DND-41 (cell line): ENCODE data around the gene LDB1.

ENCODE experiments used
- ATAC-seq: fragments of 200-7000 bp; cut with Tn5 transposase; 3 replicates; pipeline ENCODE4 v1.9.1; 2021; ENCODE audit warnings: low read depth; ENCODE audit not compliant: insufficient read depth
- DNase-seq: peaks from one replicate; pipeline ENCODE4 v3.0.0-alpha.2; 2020
- H2AFZ ChIP-seq: 2 replicates; pipeline ENCODE4 v1.6.0; 2012; ENCODE audit warnings: low read depth, low read length
- H3K27ac ChIP-seq: 2 replicates; pipeline ENCODE4 v1.5.1; 2012; ENCODE audit warnings: low read length, inconsistent platforms
- H3K27me3 ChIP-seq: fragments of 200-600 bp; sonication (generic); 2 replicates; pipeline ENCODE4 v1.6.0; 2012; ENCODE audit warnings: low read length, mild to moderate bottlenecking, inconsistent platforms; ENCODE audit not compliant: insufficient read depth, poor library complexity
- H3K36me3 ChIP-seq: 2 replicates; pipeline ENCODE4 v1.5.1; 2012; ENCODE audit warnings: low read length, inconsistent platforms; ENCODE audit not compliant: insufficient read depth
- H3K4me1 ChIP-seq: 2 replicates; pipeline ENCODE4 v1.5.1; 2012; ENCODE audit warnings: mild to moderate bottlenecking, low read length; ENCODE audit not compliant: insufficient read depth
- H3K4me2 ChIP-seq: 2 replicates; pipeline ENCODE4 v1.6.0; 2012; ENCODE audit warnings: mild to moderate bottlenecking, moderate library complexity, low read length, inconsistent platforms; ENCODE audit not compliant: insufficient read depth
- H3K4me3 ChIP-seq, 2 experiments: fragments of 200-600 bp in 1 of 2; shearing (Covaris generic) in 1 of 2; 2 replicates each; pipeline ENCODE4 v1.5.1; 2012 to 2016; ENCODE audit warnings: inconsistent platforms in 2 of 2, low read length in 2 of 2, mild to moderate bottlenecking in 2 of 2, low read depth in 1 of 2, moderate library complexity in 1 of 2
- H3K79me2 ChIP-seq: 2 replicates; pipeline ENCODE4 v1.6.0; 2012; ENCODE audit warnings: low read length, inconsistent platforms; ENCODE audit not compliant: insufficient read depth
- H3K9ac ChIP-seq: 2 replicates; pipeline ENCODE4 v1.6.0; 2012; ENCODE audit warnings: low read depth, mild to moderate bottlenecking, inconsistent platforms, low read length, moderate library complexity
- H3K9me3 ChIP-seq: 2 replicates; pipeline ENCODE4 v1.5.1; 2012; ENCODE audit warnings: low read length, moderate library complexity, mild to moderate bottlenecking, inconsistent platforms; ENCODE audit not compliant: insufficient read depth, severe bottlenecking
- H4K20me1 ChIP-seq: 2 replicates; pipeline ENCODE4 v1.6.0; 2012; ENCODE audit warnings: low read length; ENCODE audit not compliant: insufficient read depth
- EZH2 ChIP-seq: IDR thresholded peaks from 3 replicates; pipeline ENCODE4 v1.6.1; 2012; ENCODE audit warnings: borderline replicate concordance, low read depth, mild to moderate bottlenecking, moderate library complexity, low read length, inconsistent platforms; ENCODE audit not compliant: severe bottlenecking
- TF ChIP-seq, protein P1 (sequence below): IDR thresholded peaks from 2 replicates; pipeline ENCODE4 v1.5.1; 2012; ENCODE audit warnings: borderline replicate concordance, low read length, moderate library complexity, mild to moderate bottlenecking; ENCODE audit not compliant: poor library complexity, severe bottlenecking; ENCODE audit errors: extremely low read depth

The LDB1 gene

DNA sequence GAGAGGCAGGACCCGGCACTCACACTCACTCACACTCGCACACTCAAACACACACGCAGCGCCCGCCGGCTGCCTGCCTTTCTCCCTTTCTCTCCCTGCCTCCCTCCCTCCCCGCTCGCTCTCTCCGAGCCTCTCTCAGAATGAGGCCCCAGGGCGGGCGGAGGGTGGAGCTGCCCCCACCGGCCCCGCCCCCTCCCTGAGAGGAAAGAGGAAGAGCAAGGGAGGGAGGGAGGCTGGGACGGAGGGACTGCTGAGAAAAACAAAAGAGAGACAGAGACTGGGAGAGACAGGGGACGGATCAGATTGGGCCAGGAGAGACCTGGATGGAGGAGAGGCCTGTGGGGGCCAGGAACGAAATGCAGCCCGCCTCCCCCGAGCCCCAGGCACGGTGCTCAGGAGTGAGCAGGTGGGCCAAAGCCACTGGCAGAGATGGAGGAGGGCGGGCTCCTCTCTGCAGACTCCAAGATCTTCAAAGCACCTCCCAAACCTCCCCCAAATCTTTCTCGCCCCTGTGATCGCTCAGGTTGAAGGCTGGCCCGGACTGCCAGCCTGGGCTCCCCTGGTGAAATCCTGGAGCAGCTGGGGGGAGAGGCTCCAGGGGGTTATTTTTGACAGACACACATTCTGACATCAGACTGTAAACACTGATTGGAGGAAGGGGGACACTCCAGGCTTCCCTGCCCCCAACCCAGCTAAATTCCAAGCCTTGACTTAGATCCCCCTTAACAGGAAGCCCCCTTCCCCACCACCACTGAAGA, 5.1 kb downstream of the LDB1 start:
- Histone ChIP-seq H3K79me2 (peaks cover 87% of the 10 kb centered on the region), H4K20me1 (peaks cover 30% of the 10 kb centered on the region), H3K27me3 (no peaks in the 10 kb centered on the region), H3K4me2 (peak overlapping the region; percentile 90), H2AFZ (peak overlapping the region; percentile 74), H3K4me3 (peak overlapping the region; percentile 41 to 85), H3K27ac (peak overlapping the region; percentile 84), H3K9ac (peak overlapping the region; percentile 89), H3K4me1 (peaks cover 68% of the 10 kb centered on the region), H3K36me3 (peaks cover 18% of the 10 kb centered on the region), H3K9me3 (no peaks in the 10 kb centered on the region)
- no peak for TF ChIP-seq EZH2
- TF ChIP-seq, protein P1, sequence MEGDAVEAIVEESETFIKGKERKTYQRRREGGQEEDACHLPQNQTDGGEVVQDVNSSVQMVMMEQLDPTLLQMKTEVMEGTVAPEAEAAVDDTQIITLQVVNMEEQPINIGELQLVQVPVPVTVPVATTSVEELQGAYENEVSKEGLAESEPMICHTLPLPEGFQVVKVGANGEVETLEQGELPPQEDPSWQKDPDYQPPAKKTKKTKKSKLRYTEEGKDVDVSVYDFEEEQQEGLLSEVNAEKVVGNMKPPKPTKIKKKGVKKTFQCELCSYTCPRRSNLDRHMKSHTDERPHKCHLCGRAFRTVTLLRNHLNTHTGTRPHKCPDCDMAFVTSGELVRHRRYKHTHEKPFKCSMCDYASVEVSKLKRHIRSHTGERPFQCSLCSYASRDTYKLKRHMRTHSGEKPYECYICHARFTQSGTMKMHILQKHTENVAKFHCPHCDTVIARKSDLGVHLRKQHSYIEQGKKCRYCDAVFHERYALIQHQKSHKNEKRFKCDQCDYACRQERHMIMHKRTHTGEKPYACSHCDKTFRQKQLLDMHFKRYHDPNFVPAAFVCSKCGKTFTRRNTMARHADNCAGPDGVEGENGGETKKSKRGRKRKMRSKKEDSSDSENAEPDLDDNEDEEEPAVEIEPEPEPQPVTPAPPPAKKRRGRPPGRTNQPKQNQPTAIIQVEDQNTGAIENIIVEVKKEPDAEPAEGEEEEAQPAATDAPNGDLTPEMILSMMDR, result no peak
- peak; percentile 84 for ATAC-seq
- DNase-seq, result peak; percentile 93

DNA sequence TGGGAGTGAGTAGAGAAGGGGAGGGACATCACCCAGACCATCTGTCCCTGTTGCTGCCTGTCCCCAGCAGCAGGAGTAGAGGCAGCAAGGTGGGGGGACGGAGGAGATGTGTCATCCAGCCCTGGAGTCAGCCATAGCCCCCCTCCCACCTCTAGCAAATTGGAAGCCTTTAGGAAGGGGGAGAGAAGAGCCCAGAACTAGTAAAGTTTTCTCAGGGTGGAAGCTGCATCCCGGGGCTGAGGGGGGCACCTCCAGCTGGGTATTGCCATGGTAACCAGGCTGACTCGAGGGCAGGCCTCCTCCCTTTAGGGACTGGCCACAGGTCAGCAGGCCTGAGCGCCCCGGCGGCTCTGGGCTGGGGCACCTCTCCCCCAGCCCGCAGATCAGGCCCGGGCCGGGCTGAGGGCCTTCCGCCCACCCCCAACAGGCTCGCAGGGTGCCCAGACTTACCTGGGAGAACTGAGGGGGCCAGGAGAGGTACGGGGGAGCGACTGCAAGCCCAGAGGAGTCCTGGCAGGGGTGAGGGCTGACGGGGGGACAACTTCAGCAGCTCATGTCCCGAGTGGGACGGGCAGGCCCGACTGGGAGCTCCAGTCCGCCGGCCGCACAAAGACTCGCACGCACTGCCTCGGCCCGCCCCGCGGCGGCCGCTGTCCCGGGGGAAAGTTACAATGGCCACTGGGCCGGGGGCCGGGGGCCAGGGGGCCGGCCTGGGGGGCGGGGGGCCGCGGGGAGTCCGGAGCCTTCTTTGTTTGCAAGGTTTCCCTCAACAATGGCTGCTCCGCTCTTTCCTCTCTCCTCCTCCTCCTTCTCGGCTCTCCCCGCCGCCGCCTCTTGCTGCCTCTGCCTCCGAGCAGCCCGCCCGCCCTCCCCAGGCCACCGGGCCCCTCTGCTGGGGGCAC, 6.0 kb downstream of the LDB1 start:
- H3K9ac ChIP-seq, result peak overlapping the region; percentile 89
- TF ChIP-seq, protein P1, result no peak
- TF ChIP-seq EZH2, result no peak
- H3K27ac ChIP-seq, result peak overlapping the region; percentile 84
- no peaks in the 10 kb centered on the region for H3K9me3 ChIP-seq
- peaks cover 30% of the 10 kb centered on the region for H4K20me1 ChIP-seq
- peaks cover 62% of the 10 kb centered on the region for H3K4me1 ChIP-seq
- H3K36me3 ChIP-seq, result peaks cover 27% of the 10 kb centered on the region
- H3K4me3 ChIP-seq, result peak overlapping the region; percentile 84 to 85; a peak in 3 of 4 replicates
- peak; percentile 28 for DNase-seq
- ATAC-seq, result peak; percentile 32
- no peaks in the 10 kb centered on the region for H3K27me3 ChIP-seq
- H2AFZ ChIP-seq, result peak overlapping the region; percentile 74
- peak overlapping the region; percentile 90 for H3K4me2 ChIP-seq
- peaks cover 79% of the 10 kb centered on the region for H3K79me2 ChIP-seq

DNA sequence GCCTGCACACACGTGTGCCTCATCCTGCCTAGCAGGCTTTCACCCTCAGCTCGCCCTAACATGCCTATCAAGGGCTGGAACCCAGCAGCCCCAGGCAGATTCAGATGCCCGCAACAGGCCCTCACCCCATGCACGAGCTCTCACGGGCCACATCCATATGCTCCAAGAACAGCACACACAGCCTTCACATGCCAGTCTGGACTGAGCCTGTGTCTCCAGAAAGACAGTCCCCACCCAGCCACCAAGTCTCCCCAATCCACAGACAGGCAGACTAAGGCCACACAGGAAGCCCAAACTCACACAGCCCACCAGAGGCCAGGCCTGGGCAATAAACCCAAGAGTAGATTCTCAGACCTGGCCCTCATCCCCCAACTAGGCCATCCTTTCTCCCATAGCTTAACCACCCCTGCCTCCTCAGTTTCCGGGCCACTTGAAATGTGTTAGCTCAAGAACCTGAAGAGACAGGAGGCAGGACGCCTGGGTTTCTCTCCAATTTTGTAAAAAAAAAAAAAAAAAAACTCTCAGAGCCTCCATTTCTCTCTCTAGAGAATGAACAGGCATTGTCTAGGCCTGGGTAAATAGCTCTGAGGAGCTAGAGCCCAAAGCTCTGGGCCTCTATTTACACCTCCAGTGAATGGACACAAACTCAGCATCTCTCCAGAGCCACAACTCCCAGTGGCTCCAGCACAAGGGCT, 6.8 kb downstream of the LDB1 start:
- no peaks in the 10 kb centered on the region for H3K27me3 ChIP-seq
- peak overlapping the region; percentile 84 to 85; a peak in 3 of 4 replicates for H3K4me3 ChIP-seq
- TF ChIP-seq EZH2, result no peak
- TF ChIP-seq, protein P1, result no peak
- H4K20me1 ChIP-seq, result peaks cover 26% of the 10 kb centered on the region
- H3K9me3 ChIP-seq, result no peaks in the 10 kb centered on the region
- H2AFZ ChIP-seq, result no peak overlapping the region
- peaks cover 35% of the 10 kb centered on the region for H3K36me3 ChIP-seq
- peaks cover 71% of the 10 kb centered on the region for H3K79me2 ChIP-seq
- H3K4me2 ChIP-seq, result peak overlapping the region; percentile 90
- DNase-seq (peak; percentile 17), ATAC-seq (no peak)
- H3K4me1 ChIP-seq, result peaks cover 54% of the 10 kb centered on the region
- H3K27ac ChIP-seq, result peak overlapping the region; percentile 74
- H3K9ac ChIP-seq, result peak overlapping the region; percentile 89
